Ovary (tissue), 3 donors: ENCODE results near the gene ACYP2.

ENCODE experiments used
- EP300 ChIP-seq: sonication (generic); formaldehyde crosslinking; IDR thresholded peaks from one replicate; pipeline ENCODE4 v1.6.1; 2017; ENCODE audit warnings: antibody characterized with exemption
- POLR2A ChIP-seq: fragments of 450-650 bp; IDR thresholded peaks from one replicate; pipeline ENCODE4 v1.6.1; 2017; ENCODE audit warnings: antibody characterized with exemption, mild to moderate bottlenecking, moderate library complexity
- TF ChIP-seq, protein P1 (sequence below), 3 donors: fragments of 450-650 bp in 2 of 3; fragments of 200-600 bp in 1 of 3; IDR thresholded peaks; one replicate each; pipeline versions ENCODE4 v1.5.1 to v1.8.0; 2016 to 2022; ENCODE audit warnings: antibody characterized with exemption in 3 of 3, mild to moderate bottlenecking in 1 of 3
- donor health status: DM: no; HTN: no; CAD: no.

GRCh38 chr2:54079331-54079730 is 36.1 kb upstream of the ACYP2 start:
- TF ChIP-seq, protein P1, sequence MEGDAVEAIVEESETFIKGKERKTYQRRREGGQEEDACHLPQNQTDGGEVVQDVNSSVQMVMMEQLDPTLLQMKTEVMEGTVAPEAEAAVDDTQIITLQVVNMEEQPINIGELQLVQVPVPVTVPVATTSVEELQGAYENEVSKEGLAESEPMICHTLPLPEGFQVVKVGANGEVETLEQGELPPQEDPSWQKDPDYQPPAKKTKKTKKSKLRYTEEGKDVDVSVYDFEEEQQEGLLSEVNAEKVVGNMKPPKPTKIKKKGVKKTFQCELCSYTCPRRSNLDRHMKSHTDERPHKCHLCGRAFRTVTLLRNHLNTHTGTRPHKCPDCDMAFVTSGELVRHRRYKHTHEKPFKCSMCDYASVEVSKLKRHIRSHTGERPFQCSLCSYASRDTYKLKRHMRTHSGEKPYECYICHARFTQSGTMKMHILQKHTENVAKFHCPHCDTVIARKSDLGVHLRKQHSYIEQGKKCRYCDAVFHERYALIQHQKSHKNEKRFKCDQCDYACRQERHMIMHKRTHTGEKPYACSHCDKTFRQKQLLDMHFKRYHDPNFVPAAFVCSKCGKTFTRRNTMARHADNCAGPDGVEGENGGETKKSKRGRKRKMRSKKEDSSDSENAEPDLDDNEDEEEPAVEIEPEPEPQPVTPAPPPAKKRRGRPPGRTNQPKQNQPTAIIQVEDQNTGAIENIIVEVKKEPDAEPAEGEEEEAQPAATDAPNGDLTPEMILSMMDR (IDR thresholded peaks at IDR 0.05): no peak
- TF ChIP-seq EP300 (no peak), POLR2A (no peak)
